ENCODE results near the gene ARHGEF2. TPM values are rescaled to one million over a fixed set of nuclear protein-coding genes. Genes with fewer than 3 reads are reported as not detected.
A peak's percentile ranks its signal among the peaks of the same experiment; 100 is the strongest.

ARHGEF2 gene
- total and polyA plus RNA-seq, 9 of the 15 experiments (the other 6 are each of a cell fraction or from before 2014, with no cell fraction given) = 7.1 to 162 (median 62.2) TPM

DNA sequence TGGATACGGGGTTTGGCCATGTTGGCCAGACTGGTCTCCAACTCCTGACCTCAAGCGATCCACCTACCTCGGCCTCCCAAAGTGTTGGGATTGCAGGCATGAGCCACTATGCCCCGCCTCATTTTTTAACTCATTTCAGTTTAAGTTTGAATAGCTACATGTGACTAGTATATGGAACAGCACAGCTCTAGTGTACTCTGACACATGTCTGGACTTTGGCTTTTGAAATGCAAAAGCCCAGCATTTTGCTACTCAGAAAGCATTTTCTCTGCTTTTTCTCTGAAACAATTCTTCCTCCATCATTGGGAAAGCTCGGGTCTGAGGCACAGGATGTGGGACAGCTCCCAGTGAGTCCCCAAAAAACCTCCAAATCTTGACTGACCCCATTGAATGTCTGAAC, 46.5 kb upstream of the ARHGEF2 start:
- ChIA-PET POLR2A (interaction anchor here (0.6 to 1.2 kb wide), 4 partner anchors 18 to 90 kb away, joined by 3 read pairs; partner anchors contain the start of gene KHDC4), CTCF (ENCODE audit: low intra/inter-chr PET ratio) (no interaction called here)
- peaks cover under 1% of the 10 kb centered on the region; the same call in 1 of the 3 replicates for H3K36me3 ChIP-seq (ENCODE audit: control insufficient read depth, insufficient read depth, low read length)
- no peaks in the 10 kb centered on the region for H3K9me3 ChIP-seq (replicated peaks; ENCODE audit: control insufficient read depth, insufficient read depth, low read depth, low read length)
- H3K27me3 ChIP-seq (ENCODE audit: control insufficient read depth in 2 of 2, insufficient read depth in 2 of 2, low read length in 2 of 2) = no peaks in the 10 kb centered on the region
- peaks cover 10% of the 10 kb centered on the region for H3K79me2 ChIP-seq (ENCODE audit: control insufficient read depth, insufficient read depth, low read length)
- no peaks in the 10 kb centered on the region for H3K9me1 ChIP-seq (ENCODE audit: control insufficient read depth, insufficient read depth, low read length)
- DNase-seq (ENCODE audit: extremely low read depth in 1 of 4, low spot score in 3 of 4) = no peak
- peaks cover 7 to 8% of the 10 kb centered on the region in 2 experiments; a peak in 3 of 5 replicates for H3K4me1 ChIP-seq (replicated peaks in 1 of 2; ENCODE audit: control insufficient read depth in 2 of 2, insufficient read depth in 2 of 2, low read length in 2 of 2)
- H3K9ac ChIP-seq (ENCODE audit: insufficient read depth in 1 of 2, low read depth in 2 of 2, low read length in 2 of 2) = no peak overlapping the region; a peak in 1 of 4 replicates
- 37% methylated on average over 5 of the region's 5 CpGs for WGBS (ENCODE audit: insufficient coverage, low coverage, missing lambda C conversion rate)
- H2AFZ ChIP-seq (ENCODE audit: low read depth, low read length) = peak overlapping the region; percentile 41; the same call in 1 of the 2 replicates
- in situ Hi-C loops (cut with MboI) (no loop called here), intact Hi-C loops (cut with micrococcal nuclease) (loop anchor here (5.0 kb wide), 1 partner anchor 42 kb away; no protein-coding TSS in a partner anchor)
- FAIRE-seq = no peak
- H3K27ac ChIP-seq (ENCODE audit: extremely low read depth, low read depth, low read length) = no peak overlapping the region
- ATAC-seq = no peak
- no TSS peak for BruUV-seq (replicated peaks)
- no peaks in the 10 kb centered on the region for H4K20me1 ChIP-seq (replicated peaks; ENCODE audit: control insufficient read depth, insufficient read depth, low read length)
- H3K4me2 ChIP-seq (ENCODE audit: insufficient read depth, low read length) = no peak overlapping the region
- no peak overlapping the region for H3K4me3 ChIP-seq
- TF ChIP-seq PHB2 (IDR thresholded peaks at IDR 0.05; ENCODE audit: low read depth) = no peak
- TF ChIP-seq POLR2B (IDR thresholded peaks at IDR 0.05; ENCODE audit: low read depth, partially characterized antibody) = no peak
- TF ChIP-seq CHD2 (IDR thresholded peaks at IDR 0.05; ENCODE audit: low read depth, low read length) = no peak
- TF ChIP-seq, protein P1, sequence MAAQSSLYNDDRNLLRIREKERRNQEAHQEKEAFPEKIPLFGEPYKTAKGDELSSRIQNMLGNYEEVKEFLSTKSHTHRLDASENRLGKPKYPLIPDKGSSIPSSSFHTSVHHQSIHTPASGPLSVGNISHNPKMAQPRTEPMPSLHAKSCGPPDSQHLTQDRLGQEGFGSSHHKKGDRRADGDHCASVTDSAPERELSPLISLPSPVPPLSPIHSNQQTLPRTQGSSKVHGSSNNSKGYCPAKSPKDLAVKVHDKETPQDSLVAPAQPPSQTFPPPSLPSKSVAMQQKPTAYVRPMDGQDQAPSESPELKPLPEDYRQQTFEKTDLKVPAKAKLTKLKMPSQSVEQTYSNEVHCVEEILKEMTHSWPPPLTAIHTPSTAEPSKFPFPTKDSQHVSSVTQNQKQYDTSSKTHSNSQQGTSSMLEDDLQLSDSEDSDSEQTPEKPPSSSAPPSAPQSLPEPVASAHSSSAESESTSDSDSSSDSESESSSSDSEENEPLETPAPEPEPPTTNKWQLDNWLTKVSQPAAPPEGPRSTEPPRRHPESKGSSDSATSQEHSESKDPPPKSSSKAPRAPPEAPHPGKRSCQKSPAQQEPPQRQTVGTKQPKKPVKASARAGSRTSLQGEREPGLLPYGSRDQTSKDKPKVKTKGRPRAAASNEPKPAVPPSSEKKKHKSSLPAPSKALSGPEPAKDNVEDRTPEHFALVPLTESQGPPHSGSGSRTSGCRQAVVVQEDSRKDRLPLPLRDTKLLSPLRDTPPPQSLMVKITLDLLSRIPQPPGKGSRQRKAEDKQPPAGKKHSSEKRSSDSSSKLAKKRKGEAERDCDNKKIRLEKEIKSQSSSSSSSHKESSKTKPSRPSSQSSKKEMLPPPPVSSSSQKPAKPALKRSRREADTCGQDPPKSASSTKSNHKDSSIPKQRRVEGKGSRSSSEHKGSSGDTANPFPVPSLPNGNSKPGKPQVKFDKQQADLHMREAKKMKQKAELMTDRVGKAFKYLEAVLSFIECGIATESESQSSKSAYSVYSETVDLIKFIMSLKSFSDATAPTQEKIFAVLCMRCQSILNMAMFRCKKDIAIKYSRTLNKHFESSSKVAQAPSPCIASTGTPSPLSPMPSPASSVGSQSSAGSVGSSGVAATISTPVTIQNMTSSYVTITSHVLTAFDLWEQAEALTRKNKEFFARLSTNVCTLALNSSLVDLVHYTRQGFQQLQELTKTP (IDR thresholded peaks at IDR 0.05; ENCODE audit: low read depth in 1 of 2, partially characterized antibody in 2 of 2) = no peak
- TF ChIP-seq, protein P2, sequence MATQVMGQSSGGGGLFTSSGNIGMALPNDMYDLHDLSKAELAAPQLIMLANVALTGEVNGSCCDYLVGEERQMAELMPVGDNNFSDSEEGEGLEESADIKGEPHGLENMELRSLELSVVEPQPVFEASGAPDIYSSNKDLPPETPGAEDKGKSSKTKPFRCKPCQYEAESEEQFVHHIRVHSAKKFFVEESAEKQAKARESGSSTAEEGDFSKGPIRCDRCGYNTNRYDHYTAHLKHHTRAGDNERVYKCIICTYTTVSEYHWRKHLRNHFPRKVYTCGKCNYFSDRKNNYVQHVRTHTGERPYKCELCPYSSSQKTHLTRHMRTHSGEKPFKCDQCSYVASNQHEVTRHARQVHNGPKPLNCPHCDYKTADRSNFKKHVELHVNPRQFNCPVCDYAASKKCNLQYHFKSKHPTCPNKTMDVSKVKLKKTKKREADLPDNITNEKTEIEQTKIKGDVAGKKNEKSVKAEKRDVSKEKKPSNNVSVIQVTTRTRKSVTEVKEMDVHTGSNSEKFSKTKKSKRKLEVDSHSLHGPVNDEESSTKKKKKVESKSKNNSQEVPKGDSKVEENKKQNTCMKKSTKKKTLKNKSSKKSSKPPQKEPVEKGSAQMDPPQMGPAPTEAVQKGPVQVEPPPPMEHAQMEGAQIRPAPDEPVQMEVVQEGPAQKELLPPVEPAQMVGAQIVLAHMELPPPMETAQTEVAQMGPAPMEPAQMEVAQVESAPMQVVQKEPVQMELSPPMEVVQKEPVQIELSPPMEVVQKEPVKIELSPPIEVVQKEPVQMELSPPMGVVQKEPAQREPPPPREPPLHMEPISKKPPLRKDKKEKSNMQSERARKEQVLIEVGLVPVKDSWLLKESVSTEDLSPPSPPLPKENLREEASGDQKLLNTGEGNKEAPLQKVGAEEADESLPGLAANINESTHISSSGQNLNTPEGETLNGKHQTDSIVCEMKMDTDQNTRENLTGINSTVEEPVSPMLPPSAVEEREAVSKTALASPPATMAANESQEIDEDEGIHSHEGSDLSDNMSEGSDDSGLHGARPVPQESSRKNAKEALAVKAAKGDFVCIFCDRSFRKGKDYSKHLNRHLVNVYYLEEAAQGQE (IDR thresholded peaks at IDR 0.05; ENCODE audit: borderline replicate concordance) = no peak
- TF ChIP-seq, protein P2 (CRISPR knock-in tag; IDR thresholded peaks at IDR 0.05; ENCODE audit: low read depth) = no peak
- TF ChIP-seq, protein P3, sequence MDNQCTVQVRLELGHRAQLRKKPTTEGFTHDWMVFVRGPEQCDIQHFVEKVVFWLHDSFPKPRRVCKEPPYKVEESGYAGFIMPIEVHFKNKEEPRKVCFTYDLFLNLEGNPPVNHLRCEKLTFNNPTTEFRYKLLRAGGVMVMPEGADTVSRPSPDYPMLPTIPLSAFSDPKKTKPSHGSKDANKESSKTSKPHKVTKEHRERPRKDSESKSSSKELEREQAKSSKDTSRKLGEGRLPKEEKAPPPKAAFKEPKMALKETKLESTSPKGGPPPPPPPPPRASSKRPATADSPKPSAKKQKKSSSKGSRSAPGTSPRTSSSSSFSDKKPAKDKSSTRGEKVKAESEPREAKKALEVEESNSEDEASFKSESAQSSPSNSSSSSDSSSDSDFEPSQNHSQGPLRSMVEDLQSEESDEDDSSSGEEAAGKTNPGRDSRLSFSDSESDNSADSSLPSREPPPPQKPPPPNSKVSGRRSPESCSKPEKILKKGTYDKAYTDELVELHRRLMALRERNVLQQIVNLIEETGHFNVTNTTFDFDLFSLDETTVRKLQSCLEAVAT (IDR thresholded peaks at IDR 0.05) = no peak
- TF ChIP-seq NFYB (IDR thresholded peaks at IDR 0.05; ENCODE audit: extremely low read depth, insufficient read length) = no peak
- no peak for TF ChIP-seq ZNF764 (CRISPR knock-in tag; IDR thresholded peaks at IDR 0.05; ENCODE audit: low read depth)
- no peak for TF ChIP-seq DPF2 (IDR thresholded peaks at IDR 0.05)

Data from K562 (cell line).